Neural progenitor cell (in vitro differentiated cells): ENCODE data around the gene TREML2.

Source experiments
- EZH2 ChIP-seq: fragments of 200-600 bp; sonication (generic); IDR thresholded peaks from 2 replicates; pipeline ENCODE4 v1.6.1; 2017; ENCODE audit warnings: antibody characterized with exemption, mild to moderate bottlenecking, moderate library complexity
- EZH2phosphoT487 ChIP-seq: fragments of 200-600 bp; sonication (generic); IDR thresholded peaks from 2 replicates; pipeline ENCODE4 v1.6.1; 2017; ENCODE audit warnings: antibody characterized with exemption
- TF ChIP-seq, protein P1 (sequence below): fragments of 200-600 bp; sonication (generic); IDR thresholded peaks from 2 replicates; pipeline ENCODE4 v1.5.1; 2017; ENCODE audit warnings: antibody characterized with exemption, mild to moderate bottlenecking

DNA sequence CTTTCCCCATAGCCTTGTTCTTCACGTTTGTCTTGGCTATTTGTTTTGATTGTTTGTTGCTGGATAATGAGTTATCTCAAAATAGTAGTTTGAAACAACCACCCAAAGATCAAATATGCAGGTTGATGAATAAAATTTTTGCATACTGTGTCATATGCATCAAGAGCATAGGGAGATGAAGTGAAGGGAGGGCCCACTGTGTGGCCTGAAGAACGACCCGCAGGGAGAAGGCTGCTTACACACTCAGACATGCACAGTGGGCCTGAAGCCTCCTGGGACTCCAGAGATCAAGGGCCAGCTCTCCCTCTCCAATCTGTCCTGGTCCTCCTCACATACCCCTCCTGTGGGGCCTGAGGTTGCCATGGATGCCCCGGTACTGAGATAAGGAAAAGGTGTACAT, 21.8 kb downstream of the TREML2 start:
- TF ChIP-seq, protein P1, sequence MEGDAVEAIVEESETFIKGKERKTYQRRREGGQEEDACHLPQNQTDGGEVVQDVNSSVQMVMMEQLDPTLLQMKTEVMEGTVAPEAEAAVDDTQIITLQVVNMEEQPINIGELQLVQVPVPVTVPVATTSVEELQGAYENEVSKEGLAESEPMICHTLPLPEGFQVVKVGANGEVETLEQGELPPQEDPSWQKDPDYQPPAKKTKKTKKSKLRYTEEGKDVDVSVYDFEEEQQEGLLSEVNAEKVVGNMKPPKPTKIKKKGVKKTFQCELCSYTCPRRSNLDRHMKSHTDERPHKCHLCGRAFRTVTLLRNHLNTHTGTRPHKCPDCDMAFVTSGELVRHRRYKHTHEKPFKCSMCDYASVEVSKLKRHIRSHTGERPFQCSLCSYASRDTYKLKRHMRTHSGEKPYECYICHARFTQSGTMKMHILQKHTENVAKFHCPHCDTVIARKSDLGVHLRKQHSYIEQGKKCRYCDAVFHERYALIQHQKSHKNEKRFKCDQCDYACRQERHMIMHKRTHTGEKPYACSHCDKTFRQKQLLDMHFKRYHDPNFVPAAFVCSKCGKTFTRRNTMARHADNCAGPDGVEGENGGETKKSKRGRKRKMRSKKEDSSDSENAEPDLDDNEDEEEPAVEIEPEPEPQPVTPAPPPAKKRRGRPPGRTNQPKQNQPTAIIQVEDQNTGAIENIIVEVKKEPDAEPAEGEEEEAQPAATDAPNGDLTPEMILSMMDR, result no peak
- TF ChIP-seq EZH2 (no peak), EZH2phosphoT487 (no peak)
